GM19467 (cell line): ENCODE data around the gene NIBAN1.

Source experiments
- ATAC-seq: cut with Tn5 transposase; IDR thresholded peaks from one replicate; pipeline ENCODE4 v1.9.1; 2021; ENCODE audit warnings: mild to moderate bottlenecking, moderate library complexity; ENCODE audit not compliant: unreplicated experiment

The NIBAN1 gene

GRCh38 chr1:184947497-184948256 lies 26.6 kb downstream of the NIBAN1 start:
- ATAC-seq: no peak

GRCh38 chr1:184945678-184946412 lies 28.5 kb downstream of the NIBAN1 start:
- no peak for ATAC-seq

GRCh38 chr1:184945029-184945428 lies 29.3 kb downstream of the NIBAN1 start:
- peak; percentile 52 for ATAC-seq

- ATAC-seq: no peak
Measured at GRCh38 chr1:184943998-184944397, 30.3 kb downstream of the NIBAN1 start.

- peak; percentile 59 for ATAC-seq
Measured at GRCh38 chr1:184941735-184942134, 32.6 kb downstream of the NIBAN1 start.

GRCh38 chr1:184941410-184941733 lies 32.9 kb downstream of the NIBAN1 start:
- ATAC-seq: no peak

GRCh38 chr1:184940694-184941409 lies 33.5 kb downstream of the NIBAN1 start:
- no peak for ATAC-seq

- ATAC-seq: no peak
Measured at GRCh38 chr1:184940226-184940625, 34.1 kb downstream of the NIBAN1 start.

- ATAC-seq: no peak
Measured at GRCh38 chr1:184937729-184938128, 36.6 kb downstream of the NIBAN1 start.

- no peak for ATAC-seq
Measured at GRCh38 chr1:184935920-184936798, 38.1 kb downstream of the NIBAN1 start.

- no peak for ATAC-seq
Measured at GRCh38 chr1:184933944-184934343, 40.4 kb downstream of the NIBAN1 start.

GRCh38 chr1:184932319-184932718 lies 42.0 kb downstream of the NIBAN1 start:
- ATAC-seq: no peak

- ATAC-seq: no peak
Measured at GRCh38 chr1:184931566-184931965, 42.7 kb downstream of the NIBAN1 start.

GRCh38 chr1:184930645-184931044 lies 43.7 kb downstream of the NIBAN1 start:
- no peak for ATAC-seq

GRCh38 chr1:184930232-184930631 lies 44.1 kb downstream of the NIBAN1 start:
- no peak for ATAC-seq

- no peak for ATAC-seq
Measured at GRCh38 chr1:184929711-184930202, 44.6 kb downstream of the NIBAN1 start.

- ATAC-seq: no peak
Measured at GRCh38 chr1:184928394-184928793, 45.9 kb downstream of the NIBAN1 start.
